CD1c-positive myeloid dendritic cell (primary cell): Measurements from ENCODE around the gene FAM111A.

Experiments used
- DNase-seq: peaks from one replicate; pipeline ENCODE4 v3.0.0-alpha.2; 2016; ENCODE audit errors: extremely low spot score

The FAM111A gene

GRCh38 chr11:59141673-59142460 is 789 bp upstream of the FAM111A start:
- peak; percentile 2 for DNase-seq

GRCh38 chr11:59144096-59144495 is 1.4 kb downstream of the FAM111A start:
- DNase-seq: no peak

- DNase-seq: peak; percentile 91
Observed at GRCh38 chr11:59144579-59145345, 2.1 kb downstream of the FAM111A start.

GRCh38 chr11:59145534-59145933 is 2.9 kb downstream of the FAM111A start:
- DNase-seq: peak; percentile 87

GRCh38 chr11:59151761-59152160 is 9.1 kb downstream of the FAM111A start:
- no peak for DNase-seq

- no peak for DNase-seq
Observed at GRCh38 chr11:59152312-59152951, 9.8 kb downstream of the FAM111A start.

- no peak for DNase-seq
Observed at GRCh38 chr11:59154610-59155009, 12.0 kb downstream of the FAM111A start.

- DNase-seq: no peak
Observed at GRCh38 chr11:59157433-59157832, 14.8 kb downstream of the FAM111A start.

- DNase-seq: peak; percentile 87
Observed at GRCh38 chr11:59158206-59159068, 15.8 kb downstream of the FAM111A start.

GRCh38 chr11:59164028-59164427 is 21.4 kb downstream of the FAM111A start:
- no peak for DNase-seq

GRCh38 chr11:59171508-59172322 is 29.1 kb downstream of the FAM111A start, which contains the start of gene DTX4:
DTX4 (plus strand) TSS chr11:59172132; CDS start chr11:59172596, 464 bp downstream.
- DNase-seq: peak; percentile 94

GRCh38 chr11:59172345-59173079 is 29.9 kb downstream of the FAM111A start:
- peak; percentile 16 for DNase-seq

- peak; percentile 47 for DNase-seq
Observed at GRCh38 chr11:59173080-59173963, 30.7 kb downstream of the FAM111A start.

GRCh38 chr11:59173964-59174663 is 31.5 kb downstream of the FAM111A start:
- no peak for DNase-seq

GRCh38 chr11:59174664-59175033 is 32.0 kb downstream of the FAM111A start:
- DNase-seq: no peak

GRCh38 chr11:59175091-59175501 is 32.4 kb downstream of the FAM111A start:
- no peak for DNase-seq

- no peak for DNase-seq
Observed at GRCh38 chr11:59176330-59176729, 33.7 kb downstream of the FAM111A start.

- DNase-seq: no peak
Observed at GRCh38 chr11:59178402-59178801, 35.7 kb downstream of the FAM111A start.
